ENCODE measurements around the gene NUBP1. TPM values are rescaled to one million over a fixed set of nuclear protein-coding genes. Genes with fewer than 3 reads are reported as not detected.
"Not testable (repeated sequence)": the region's sequence is repeated elsewhere in the genome, so short reads cannot be mapped to it uniquely, and the experiment has no call there.

The NUBP1 gene
- total and polyA plus RNA-seq, 8 donors, result 25.0 to 35.6 (median 28.8) TPM

- ATAC-seq (no peak), DNase-seq (no peak)
- H3K4me1 ChIP-seq, result peaks cover 0 to 10% of the 10 kb centered on the region in 2 donors
- no peaks in the 10 kb centered on the region for H3K36me3 ChIP-seq
- H3K27me3 ChIP-seq, result no peaks in the 10 kb centered on the region
- H3K27ac ChIP-seq, result no peak overlapping the region
- H3K4me3 ChIP-seq, result no peak overlapping the region
- H3K9me3 ChIP-seq, result no peaks in the 10 kb centered on the region
- no peak for TF ChIP-seq CTCF (IDR thresholded peaks at IDR 0.05)
- intact Hi-C loops (cut with DNase I), result no loop called here
Observed at GRCh38 chr16:10777356-10777755, 33.7 kb downstream of the NUBP1 start.

DNA sequence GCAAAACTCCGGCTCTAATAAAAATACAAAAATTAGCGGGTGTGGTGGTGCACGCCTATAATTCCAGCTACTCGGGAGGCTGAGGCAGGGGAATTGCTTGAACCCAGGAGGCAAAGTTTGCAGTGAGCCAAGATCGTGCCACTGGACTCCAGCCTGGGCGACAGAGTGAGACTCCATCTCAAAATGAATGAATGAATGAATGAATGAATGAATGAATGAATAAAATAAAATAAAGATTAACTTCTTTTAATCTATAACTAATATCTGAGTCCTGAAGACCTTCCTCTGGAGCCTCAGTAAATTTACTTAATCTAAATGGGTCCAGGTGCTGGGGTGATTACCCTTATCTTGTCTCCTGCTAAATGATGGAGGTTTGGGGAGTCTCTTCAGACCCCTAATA, 36.3 kb downstream of the NUBP1 start:
- H3K4me1 ChIP-seq; DNase-seq; H3K36me3 ChIP-seq; H3K9me3 ChIP-seq; H3K4me3 ChIP-seq; intact Hi-C loops (cut with DNase I); ATAC-seq; H3K27ac ChIP-seq; H3K27me3 ChIP-seq: not testable (repeated sequence)

- Histone ChIP-seq H3K36me3 (no peaks in the 10 kb centered on the region), H3K4me3 (no peak overlapping the region), H3K27ac (no peak overlapping the region), H3K4me1 (no peaks in the 10 kb centered on the region), H3K27me3 (no peaks in the 10 kb centered on the region), H3K9me3 (no peaks in the 10 kb centered on the region)
- TF ChIP-seq CTCF (IDR thresholded peaks at IDR 0.05), result no peak
- DNase-seq (no peak), ATAC-seq (no peak)
- intact Hi-C loops (cut with DNase I), result no loop called here
Observed at GRCh38 chr16:10780628-10781027, 37.0 kb downstream of the NUBP1 start.

GRCh38 chr16:10782628-10783027, 39.0 kb downstream of the NUBP1 start:
- Histone ChIP-seq H3K9me3 (no peaks in the 10 kb centered on the region), H3K4me1 (no peaks in the 10 kb centered on the region), H3K27ac (no peak overlapping the region), H3K27me3 (no peaks in the 10 kb centered on the region), H3K4me3 (no peak overlapping the region), H3K36me3 (no peaks in the 10 kb centered on the region)
- ATAC-seq (peak; percentile 49), DNase-seq (no peak)
- intact Hi-C loops (cut with DNase I), result no loop called here
- no peak for TF ChIP-seq CTCF (IDR thresholded peaks at IDR 0.05)

DNA sequence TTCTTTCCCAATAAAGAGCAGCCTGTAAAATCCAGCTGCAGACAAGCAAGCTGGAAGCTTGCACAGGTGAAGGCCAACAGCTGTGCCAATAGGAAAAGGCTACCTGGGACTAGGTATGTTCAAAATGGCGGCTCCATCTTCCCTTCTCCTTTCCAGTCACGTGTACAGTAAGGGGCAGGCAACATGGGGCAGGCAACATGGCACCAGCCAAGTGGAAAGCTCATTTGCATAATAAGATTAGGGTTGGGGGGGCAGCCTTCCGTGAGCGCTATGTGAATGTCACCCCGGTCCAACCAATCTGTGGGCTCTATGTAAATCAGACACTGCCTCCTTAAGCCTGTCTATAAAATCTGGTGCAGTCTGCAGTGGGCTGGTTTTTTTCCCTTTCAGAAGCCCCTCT, 43.7 kb downstream of the NUBP1 start:
- DNase-seq (no peak), ATAC-seq (no peak)
- intact Hi-C loops (cut with DNase I), result no loop called here
- Histone ChIP-seq H3K27me3 (no peaks in the 10 kb centered on the region), H3K36me3 (no peaks in the 10 kb centered on the region), H3K27ac (no peak overlapping the region), H3K4me1 (no peaks in the 10 kb centered on the region), H3K9me3 (no peaks in the 10 kb centered on the region), H3K4me3 (no peak overlapping the region)
- TF ChIP-seq CTCF (IDR thresholded peaks at IDR 0.05), result no peak

- intact Hi-C loops (cut with DNase I); H3K36me3 ChIP-seq; H3K27ac ChIP-seq; H3K27me3 ChIP-seq; DNase-seq; H3K9me3 ChIP-seq; H3K4me1 ChIP-seq; H3K4me3 ChIP-seq: not testable (repeated sequence)
- ATAC-seq, result peak; percentile 54
Observed at GRCh38 chr16:10788630-10789029, 45.0 kb downstream of the NUBP1 start.

Measured in left lung (tissue), 10 donors.